AG09309 (cell line): ENCODE data around the gene RAX.

Experiments used
- DNase-seq: peaks from one replicate; pipeline ENCODE4 v3.0.0-alpha.2; 2010; ENCODE audit warnings: low read depth
- H3K4me3 ChIP-seq: 2 replicates; pipeline ENCODE4 v1.5.1; 2011; ENCODE audit warnings: mild to moderate bottlenecking, low read depth, low read length, moderate library complexity; ENCODE audit not compliant: control insufficient read depth
- CTCF ChIP-seq: IDR thresholded peaks from 2 replicates; pipeline ENCODE4 v1.5.1; 2011; ENCODE audit warnings: mild to moderate bottlenecking, low read depth, low read length, inconsistent platforms; ENCODE audit not compliant: insufficient read depth, control insufficient read depth; ENCODE audit errors: missing control alignments

The RAX gene

DNA sequence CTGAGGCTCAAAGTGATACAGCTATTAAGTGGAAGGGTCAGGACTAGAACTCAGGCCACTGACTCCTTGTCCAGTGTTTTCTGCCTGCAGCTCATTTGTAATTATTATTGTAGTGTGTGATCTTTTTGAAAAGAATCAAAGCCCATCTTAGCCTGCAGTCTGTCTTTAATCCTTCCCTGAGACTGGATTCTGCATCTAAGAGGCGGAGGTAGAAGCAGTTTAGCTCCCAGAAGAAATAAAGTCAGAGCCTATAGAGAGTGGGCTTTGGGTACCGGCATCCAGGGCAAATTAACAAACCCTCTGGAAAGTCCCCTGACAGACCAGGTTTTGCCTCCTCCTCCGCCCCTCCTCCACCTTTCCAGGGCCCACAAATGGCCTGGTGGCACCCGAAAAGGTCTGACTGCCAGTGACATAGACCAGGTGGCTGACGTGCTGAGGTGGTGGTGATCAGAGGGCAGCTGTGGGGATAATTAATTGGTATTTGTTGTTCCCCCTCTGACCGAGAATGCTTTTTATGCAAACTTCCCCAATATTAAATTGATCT, 2.2 kb upstream of the RAX start:
- no peak for TF ChIP-seq CTCF
- DNase-seq = no peak
- no peak overlapping the region for H3K4me3 ChIP-seq

DNA sequence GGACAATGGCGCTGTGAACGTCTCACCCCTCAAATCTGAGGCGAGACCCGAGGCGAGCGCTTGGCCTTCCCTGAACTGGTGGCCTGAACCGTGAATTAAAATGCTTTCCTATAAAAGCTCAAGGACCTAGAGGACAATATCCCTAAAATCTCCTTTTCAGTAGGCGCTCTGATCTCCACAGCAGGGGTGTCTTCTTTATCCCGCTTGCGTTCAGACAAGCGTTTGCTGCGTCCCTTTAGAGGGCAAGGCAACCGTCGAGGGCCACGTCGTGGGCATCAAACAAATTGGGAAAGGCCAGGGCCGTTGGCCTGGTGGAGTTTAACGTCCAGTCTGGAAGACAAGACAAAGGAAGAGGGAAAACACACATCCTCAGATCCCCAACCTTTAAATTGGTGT, 1.3 kb upstream of the RAX start:
- no peak for TF ChIP-seq CTCF
- no peak overlapping the region for H3K4me3 ChIP-seq
- DNase-seq = no peak

- no peak for DNase-seq
- peak; percentile 0 for TF ChIP-seq CTCF
- H3K4me3 ChIP-seq = no peak overlapping the region
Measured at GRCh38 chr18:59273759-59274532, 692 bp upstream of the RAX start.

DNA sequence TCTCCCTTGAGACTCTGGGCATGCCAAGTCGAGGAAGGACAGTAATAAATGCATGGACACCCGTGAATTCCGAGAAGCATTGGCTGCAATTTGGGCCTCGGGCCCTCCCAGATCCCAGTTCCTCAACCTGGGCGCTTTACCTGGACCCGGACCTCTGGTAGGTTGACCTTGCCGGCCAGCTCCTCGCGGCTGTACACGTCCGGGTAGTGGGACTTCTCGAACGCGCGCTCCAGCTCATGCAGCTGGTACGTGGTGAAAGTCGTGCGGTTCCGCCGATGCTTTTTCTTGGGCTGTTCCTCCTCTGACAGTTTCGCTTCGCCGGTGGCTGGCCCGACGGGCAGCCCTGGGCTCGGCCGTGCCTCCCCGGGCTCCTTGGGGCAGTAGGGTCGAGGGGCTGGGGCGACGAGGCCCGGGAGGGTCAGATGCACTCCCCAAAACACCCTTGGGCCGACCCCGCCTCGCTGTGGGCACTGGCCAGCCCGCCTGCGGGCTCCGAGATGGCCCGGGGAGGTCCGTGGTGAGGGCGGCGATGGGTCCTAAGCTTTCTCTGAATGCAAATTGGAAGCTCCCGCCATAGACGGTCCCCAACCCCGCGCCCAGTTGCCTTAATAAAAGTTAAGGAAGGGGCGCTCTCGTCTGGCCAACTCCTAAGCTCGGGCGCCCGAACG, 899 bp downstream of the RAX start:
- no peak for DNase-seq
- no peak for TF ChIP-seq CTCF
- H3K4me3 ChIP-seq = peak overlapping the region; percentile 4; the same call in 1 of the 2 replicates

- no peak for TF ChIP-seq CTCF
- no peak overlapping the region for H3K4me3 ChIP-seq
- DNase-seq = no peak
Measured at GRCh38 chr18:59271606-59272220, 1.5 kb downstream of the RAX start.

- DNase-seq = no peak
- no peak for TF ChIP-seq CTCF
- H3K4me3 ChIP-seq = no peak overlapping the region
Measured at GRCh38 chr18:59270689-59271257, 2.5 kb downstream of the RAX start.
